ENCODE measurements around the gene HIC1.
A peak's percentile ranks its signal among the peaks of the same experiment; 100 is the strongest.

Gene HIC1

DNA sequence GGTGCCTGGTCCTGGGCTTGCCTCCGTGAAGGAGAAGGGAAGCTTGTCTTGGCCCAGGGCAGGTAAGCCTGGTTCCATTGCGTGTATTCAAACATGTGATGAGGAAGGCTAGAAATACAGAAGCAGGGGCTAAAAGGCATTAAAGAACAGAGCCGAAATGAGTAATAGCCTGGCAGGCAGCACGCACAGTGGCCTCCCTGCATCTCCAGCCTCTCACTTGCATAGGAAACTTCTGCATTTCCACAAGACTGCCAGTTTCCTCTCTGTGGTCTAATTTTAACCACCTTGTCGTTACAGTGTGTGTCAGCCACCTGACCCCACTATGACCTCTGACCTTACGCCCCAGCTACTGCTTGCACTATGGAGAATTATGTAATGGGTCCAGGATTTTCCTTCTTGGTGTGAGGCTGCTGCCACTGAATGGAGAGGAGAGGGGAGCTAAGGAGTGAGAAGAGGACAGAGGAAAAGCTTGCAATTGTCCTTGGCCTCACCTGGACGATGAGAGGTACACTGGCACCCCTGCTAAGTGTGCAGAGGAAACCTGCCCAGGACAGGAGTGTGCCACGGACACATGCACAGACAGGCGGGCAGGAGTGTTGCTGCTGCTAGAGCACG, 32.8 kb downstream of the HIC1 start:
- TF ChIP-seq, protein P1, sequence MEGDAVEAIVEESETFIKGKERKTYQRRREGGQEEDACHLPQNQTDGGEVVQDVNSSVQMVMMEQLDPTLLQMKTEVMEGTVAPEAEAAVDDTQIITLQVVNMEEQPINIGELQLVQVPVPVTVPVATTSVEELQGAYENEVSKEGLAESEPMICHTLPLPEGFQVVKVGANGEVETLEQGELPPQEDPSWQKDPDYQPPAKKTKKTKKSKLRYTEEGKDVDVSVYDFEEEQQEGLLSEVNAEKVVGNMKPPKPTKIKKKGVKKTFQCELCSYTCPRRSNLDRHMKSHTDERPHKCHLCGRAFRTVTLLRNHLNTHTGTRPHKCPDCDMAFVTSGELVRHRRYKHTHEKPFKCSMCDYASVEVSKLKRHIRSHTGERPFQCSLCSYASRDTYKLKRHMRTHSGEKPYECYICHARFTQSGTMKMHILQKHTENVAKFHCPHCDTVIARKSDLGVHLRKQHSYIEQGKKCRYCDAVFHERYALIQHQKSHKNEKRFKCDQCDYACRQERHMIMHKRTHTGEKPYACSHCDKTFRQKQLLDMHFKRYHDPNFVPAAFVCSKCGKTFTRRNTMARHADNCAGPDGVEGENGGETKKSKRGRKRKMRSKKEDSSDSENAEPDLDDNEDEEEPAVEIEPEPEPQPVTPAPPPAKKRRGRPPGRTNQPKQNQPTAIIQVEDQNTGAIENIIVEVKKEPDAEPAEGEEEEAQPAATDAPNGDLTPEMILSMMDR (IDR thresholded peaks at IDR 0.05; ENCODE audit: borderline replicate concordance, insufficient read depth, low read depth, low read length) = no peak
- no peak overlapping the region for H3K4me3 ChIP-seq (ENCODE audit: low read depth, low read length)

DNA sequence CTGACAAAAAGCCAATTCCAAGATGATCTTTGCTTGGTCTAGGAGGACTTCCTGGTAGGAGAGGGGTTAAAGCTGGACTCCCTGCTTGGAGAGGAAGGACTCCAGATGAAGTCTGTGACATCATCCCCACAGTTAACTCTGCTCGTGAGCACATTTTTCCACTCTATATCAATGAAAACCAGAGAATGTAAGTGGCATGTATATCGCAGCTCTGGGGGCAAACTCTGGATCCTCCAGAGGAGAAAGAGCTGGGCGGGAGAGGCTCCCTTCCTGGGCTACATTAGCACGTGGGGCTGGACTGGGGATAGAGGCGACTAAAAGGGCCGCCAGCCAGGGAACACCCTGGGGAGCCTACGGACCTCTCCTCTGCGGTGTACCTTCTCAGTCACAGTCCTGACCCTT, 34.1 kb downstream of the HIC1 start:
- TF ChIP-seq, protein P1 (IDR thresholded peaks at IDR 0.05; ENCODE audit: borderline replicate concordance, insufficient read depth, low read depth, low read length) = no peak
- peak overlapping the region; percentile 28 for H3K4me3 ChIP-seq (ENCODE audit: low read depth, low read length)

DNA sequence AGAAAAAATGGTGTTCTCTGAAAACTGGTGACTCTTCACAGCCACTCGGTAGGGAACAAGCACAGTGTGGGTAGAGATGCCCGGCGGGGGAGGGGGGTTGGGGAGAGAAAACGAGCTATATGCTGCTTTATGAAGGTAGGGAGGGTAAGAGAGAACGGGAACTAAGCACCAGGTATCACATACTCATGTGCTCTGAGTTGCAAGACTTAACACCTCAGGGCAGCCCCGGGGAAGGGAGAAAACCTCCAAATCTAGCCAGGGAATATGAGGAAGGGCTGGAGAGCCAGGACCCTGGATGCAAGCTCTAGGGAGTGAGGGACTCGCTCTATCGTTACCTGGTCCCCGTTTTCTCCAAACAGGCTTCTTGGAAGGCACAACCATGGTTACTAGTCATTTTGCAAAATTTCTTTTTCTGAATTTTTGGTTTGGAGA, 35.3 kb downstream of the HIC1 start:
- H3K4me3 ChIP-seq (ENCODE audit: low read depth, low read length) = peak overlapping the region; percentile 47
- TF ChIP-seq, protein P1 (IDR thresholded peaks at IDR 0.05; ENCODE audit: borderline replicate concordance, insufficient read depth, low read depth, low read length) = no peak

DNA sequence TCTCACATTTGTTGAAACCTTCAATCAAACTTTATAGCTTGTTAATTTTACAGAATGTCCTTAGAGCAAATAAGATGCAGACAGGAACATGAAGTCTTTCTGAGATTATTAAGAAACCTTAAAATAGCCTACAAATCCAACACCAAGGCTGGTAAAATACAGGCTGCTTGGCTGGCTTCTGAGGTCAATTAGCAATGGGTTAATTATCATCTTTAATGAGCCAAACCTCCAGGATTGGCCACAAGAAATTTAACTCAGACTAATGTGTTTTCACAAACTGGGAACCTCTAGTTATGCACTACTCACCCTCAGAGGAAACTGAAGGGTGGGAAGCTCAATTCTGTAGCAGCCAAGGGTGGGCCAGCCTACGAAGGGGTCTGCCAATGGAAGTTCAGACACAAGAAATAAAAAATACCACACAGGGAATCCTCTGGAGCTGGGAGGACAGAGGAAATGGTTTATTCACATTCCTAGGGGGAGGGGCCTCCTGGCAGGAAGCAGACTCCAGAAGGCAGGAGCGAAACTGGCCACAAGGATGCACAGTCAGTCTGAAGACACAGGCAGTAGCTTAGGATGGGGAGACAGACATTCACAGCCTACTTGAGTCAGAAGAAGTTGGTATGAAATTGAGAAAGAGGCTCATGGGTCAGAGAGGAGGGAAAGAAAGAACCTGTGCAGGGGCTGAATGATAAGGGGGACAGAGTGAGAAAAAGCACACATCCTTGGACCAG, 36.1 kb downstream of the HIC1 start:
- TF ChIP-seq, protein P1 (IDR thresholded peaks at IDR 0.05; ENCODE audit: borderline replicate concordance, insufficient read depth, low read depth, low read length) = no peak

DNA sequence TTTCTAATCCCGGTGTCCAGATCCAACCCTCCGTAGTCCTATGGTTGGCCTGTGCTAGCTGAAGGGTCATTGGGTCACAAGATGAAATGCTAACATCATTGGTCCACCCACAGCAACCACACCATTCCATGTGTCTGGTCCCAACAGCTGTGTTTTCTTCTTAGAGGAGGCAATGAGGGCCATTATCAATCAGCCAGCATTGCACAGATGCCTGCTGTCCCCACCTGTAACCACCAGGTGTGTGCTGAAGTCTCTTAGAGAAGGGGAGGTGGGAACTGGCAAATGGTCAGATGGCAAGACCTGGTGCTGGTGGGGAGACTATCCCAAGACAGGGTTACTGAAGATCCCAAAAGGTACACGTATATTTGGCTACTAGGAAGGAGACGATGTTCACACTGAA, 37.4 kb downstream of the HIC1 start:
- TF ChIP-seq, protein P1 (IDR thresholded peaks at IDR 0.05; ENCODE audit: borderline replicate concordance, insufficient read depth, low read depth, low read length) = no peak
- no peak overlapping the region for H3K4me3 ChIP-seq (ENCODE audit: low read depth, low read length)

More for the DNA sequence above, 36.1 kb downstream of the HIC1 start:
- peak overlapping the region; percentile 47 for H3K4me3 ChIP-seq (ENCODE audit: low read depth, low read length)

DNA sequence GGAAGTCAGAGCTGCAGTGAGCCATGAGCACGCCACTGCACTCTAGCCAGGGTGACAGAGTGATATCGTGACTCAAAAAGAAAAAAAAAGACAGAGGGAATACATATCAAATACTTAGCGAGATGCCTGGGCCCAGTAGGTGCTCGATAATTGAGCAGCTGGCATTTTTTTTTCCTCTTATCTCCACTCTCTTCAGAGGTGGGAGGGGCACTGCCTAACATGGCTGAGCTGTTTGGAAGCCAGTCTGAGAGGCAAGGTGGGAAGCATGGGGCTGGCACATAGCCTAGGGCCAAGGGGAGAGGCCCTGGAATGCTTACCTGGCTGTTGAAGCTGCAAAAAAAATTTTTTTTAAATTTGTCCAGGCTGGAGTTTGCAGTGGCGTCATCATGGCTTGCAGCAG, 38.4 kb downstream of the HIC1 start:
- H3K4me3 ChIP-seq (ENCODE audit: low read depth, low read length) = no peak overlapping the region
- TF ChIP-seq, protein P1 (IDR thresholded peaks at IDR 0.05; ENCODE audit: borderline replicate concordance, insufficient read depth, low read depth, low read length) = no peak
